Measurements from ENCODE around the gene GSE1. TPM values are rescaled to one million over a fixed set of nuclear protein-coding genes. Genes with fewer than 3 reads are reported as not detected.

Gene GSE1
- total and polyA plus RNA-seq, 9 of the 15 experiments (the other 6 are each of a cell fraction or from before 2014, with no cell fraction given) = 12.2 to 244 (median 57.9) TPM

GRCh38 chr16:85569615-85570212, 43.4 kb upstream of the GSE1 start (continued):
- TF ChIP-seq ARID4B (CRISPR knock-in tag; IDR thresholded peaks at IDR 0.05) = no peak; the same call in 1 of the 2 replicates
- no peak for TF ChIP-seq ZBTB17 (CRISPR knock-in tag; IDR thresholded peaks at IDR 0.05)
- no peak for TF ChIP-seq MEF2D (tag; conservative IDR thresholded peaks at IDR 0.05; ENCODE audit: low read depth)
- no peak for TF ChIP-seq MTA1 (IDR thresholded peaks at IDR 0.05; ENCODE audit: borderline replicate concordance)
- no peak for TF ChIP-seq CLOCK (CRISPR knock-in tag; IDR thresholded peaks at IDR 0.05; ENCODE audit: borderline replicate concordance)
- no peak for TF ChIP-seq NR3C1 (CRISPR knock-in tag; IDR thresholded peaks at IDR 0.05)
- no peak for TF ChIP-seq POU5F1 (IDR thresholded peaks at IDR 0.05; ENCODE audit: borderline replicate concordance, low read depth, low read length, partially characterized antibody)
- TF ChIP-seq ZNF316 (IDR thresholded peaks at IDR 0.05) = no peak
- TF ChIP-seq ZNF551 (CRISPR knock-in tag; IDR thresholded peaks at IDR 0.05) = no peak
- peak; percentile 58; the same call in 1 of the 2 replicates for TF ChIP-seq ELF2 (CRISPR knock-in tag; IDR thresholded peaks at IDR 0.05)
- peak; percentile 56 for TF ChIP-seq HNRNPLL (IDR thresholded peaks at IDR 0.05; ENCODE audit: low read depth, low read length, poor library complexity, severe bottlenecking)
- TF ChIP-seq ZNF24 (IDR thresholded peaks at IDR 0.05) = no peak
- TF ChIP-seq ZNF324 (CRISPR knock-in tag; IDR thresholded peaks at IDR 0.05) = no peak
- peak; percentile 71 for TF ChIP-seq POLR2B (IDR thresholded peaks at IDR 0.05; ENCODE audit: low read depth, partially characterized antibody)
- TF ChIP-seq, protein P1, sequence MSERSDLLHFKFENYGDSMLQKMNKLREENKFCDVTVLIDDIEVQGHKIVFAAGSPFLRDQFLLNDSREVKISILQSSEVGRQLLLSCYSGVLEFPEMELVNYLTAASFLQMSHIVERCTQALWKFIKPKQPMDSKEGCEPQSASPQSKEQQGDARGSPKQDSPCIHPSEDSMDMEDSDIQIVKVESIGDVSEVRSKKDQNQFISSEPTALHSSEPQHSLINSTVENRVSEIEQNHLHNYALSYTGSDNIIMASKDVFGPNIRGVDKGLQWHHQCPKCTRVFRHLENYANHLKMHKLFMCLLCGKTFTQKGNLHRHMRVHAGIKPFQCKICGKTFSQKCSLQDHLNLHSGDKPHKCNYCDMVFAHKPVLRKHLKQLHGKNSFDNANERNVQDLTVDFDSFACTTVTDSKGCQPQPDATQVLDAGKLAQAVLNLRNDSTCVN (CRISPR knock-in tag; IDR thresholded peaks at IDR 0.05) = no peak
- TF ChIP-seq RUNX1 (IDR thresholded peaks at IDR 0.05; ENCODE audit: low read depth) = no peak
- no peak for TF ChIP-seq BRCA1 (IDR thresholded peaks at IDR 0.05)
- TF ChIP-seq BRCA1 (CRISPR knock-in tag; IDR thresholded peaks at IDR 0.05) = no peak
- TF ChIP-seq SMARCE1 (IDR thresholded peaks at IDR 0.05) = 0 out of 2 replicates have a peak, but pooled peaks have one; percentile 14
- TF ChIP-seq ZNF511 (CRISPR knock-in tag; IDR thresholded peaks at IDR 0.05) = no peak
- no peak for TF ChIP-seq GTF2A2 (tag; IDR thresholded peaks at IDR 0.05)
